GM21515 (cell line): ENCODE results near the gene ECE2.
"Not testable (repeated sequence)": the region's sequence is repeated elsewhere in the genome, so short reads cannot be mapped to it uniquely, and the experiment has no call there.

Source experiments
- ATAC-seq: cut with Tn5 transposase; IDR thresholded peaks from one replicate; pipeline ENCODE4 v1.9.1; 2021; ENCODE audit not compliant: unreplicated experiment

ECE2 gene

GRCh38 chr3:184262764-184263179 is 13.1 kb upstream of the ECE2 start:
- ATAC-seq, result no peak

GRCh38 chr3:184267249-184267648 is 8.6 kb upstream of the ECE2 start:
- not testable (repeated sequence) for ATAC-seq

GRCh38 chr3:184272269-184272668 is 3.6 kb upstream of the ECE2 start:
- no peak for ATAC-seq

GRCh38 chr3:184275381-184275701 is 481 bp upstream of the ECE2 start:
- ATAC-seq, result no peak

GRCh38 chr3:184277366-184277765 is 1.5 kb downstream of the ECE2 start:
- no peak for ATAC-seq

- no peak for ATAC-seq
Observed at GRCh38 chr3:184282941-184283340, 7.1 kb downstream of the ECE2 start.

- no peak for ATAC-seq
Observed at GRCh38 chr3:184283681-184284080, 7.9 kb downstream of the ECE2 start.

GRCh38 chr3:184284696-184285095 is 8.9 kb downstream of the ECE2 start:
- ATAC-seq, result no peak

- ATAC-seq, result peak; percentile 43
Observed at GRCh38 chr3:184289426-184289938, 13.7 kb downstream of the ECE2 start.

- ATAC-seq, result no peak
Observed at GRCh38 chr3:184290331-184290730, 14.5 kb downstream of the ECE2 start.

GRCh38 chr3:184291044-184291737 is 15.4 kb downstream of the ECE2 start:
- ATAC-seq, result no peak

- ATAC-seq, result no peak
Observed at GRCh38 chr3:184291738-184292445, 16.1 kb downstream of the ECE2 start.

- ATAC-seq, result no peak
Observed at GRCh38 chr3:184295771-184296170, 19.9 kb downstream of the ECE2 start.

GRCh38 chr3:184296616-184297015 is 20.8 kb downstream of the ECE2 start:
- no peak for ATAC-seq

- peak; percentile 91 for ATAC-seq
Observed at GRCh38 chr3:184298759-184299487, 23.1 kb downstream of the ECE2 start, which contains the start of gene PSMD2. Gene PSMD2, plus strand, starts transcription at chr3:184299241. Its CDS starts 26 bp downstream, at chr3:184299267.

GRCh38 chr3:184299488-184300377 is 23.9 kb downstream of the ECE2 start:
- ATAC-seq, result peak; percentile 29

GRCh38 chr3:184300378-184300720 is 24.5 kb downstream of the ECE2 start:
- no peak for ATAC-seq

GRCh38 chr3:184305577-184305976 is 29.8 kb downstream of the ECE2 start:
- no peak for ATAC-seq

- ATAC-seq, result no peak
Observed at GRCh38 chr3:184306341-184306972, 30.6 kb downstream of the ECE2 start.

GRCh38 chr3:184307915-184308314 is 32.1 kb downstream of the ECE2 start:
- no peak for ATAC-seq
